IPS-18a (cell line): ENCODE data around the gene ARL8B.
A peak's percentile ranks its signal among the peaks of the same experiment; 100 is the strongest.
"Not testable (repeated sequence)": the region's sequence is repeated elsewhere in the genome, so short reads cannot be mapped to it uniquely, and the experiment has no call there.

Source experiments
- H3K27ac ChIP-seq: one replicate; pipeline ENCODE4 v1.5.1; 2013; ENCODE audit warnings: low read length
- H3K27me3 ChIP-seq: one replicate; pipeline ENCODE4 v1.6.1; 2013; ENCODE audit warnings: mild to moderate bottlenecking, low read length; ENCODE audit not compliant: control insufficient read depth, insufficient read depth
- H3K36me3 ChIP-seq: one replicate; pipeline ENCODE4 v1.6.1; 2013; ENCODE audit warnings: low read depth, low read length; ENCODE audit not compliant: control insufficient read depth
- H3K4me1 ChIP-seq: one replicate; pipeline ENCODE4 v1.6.1; 2013; ENCODE audit warnings: low read depth, low read length; ENCODE audit not compliant: control insufficient read depth
- H3K4me3 ChIP-seq: one replicate; pipeline ENCODE4 v1.5.1; 2013; ENCODE audit warnings: low read length
- H3K9ac ChIP-seq: one replicate; pipeline ENCODE4 v1.6.1; 2013; ENCODE audit warnings: mild to moderate bottlenecking, low read length, moderate library complexity
- H3K9me3 ChIP-seq: one replicate; pipeline ENCODE4 v1.6.1; 2013; ENCODE audit warnings: low read depth, low read length; ENCODE audit not compliant: control insufficient read depth

The ARL8B gene

DNA sequence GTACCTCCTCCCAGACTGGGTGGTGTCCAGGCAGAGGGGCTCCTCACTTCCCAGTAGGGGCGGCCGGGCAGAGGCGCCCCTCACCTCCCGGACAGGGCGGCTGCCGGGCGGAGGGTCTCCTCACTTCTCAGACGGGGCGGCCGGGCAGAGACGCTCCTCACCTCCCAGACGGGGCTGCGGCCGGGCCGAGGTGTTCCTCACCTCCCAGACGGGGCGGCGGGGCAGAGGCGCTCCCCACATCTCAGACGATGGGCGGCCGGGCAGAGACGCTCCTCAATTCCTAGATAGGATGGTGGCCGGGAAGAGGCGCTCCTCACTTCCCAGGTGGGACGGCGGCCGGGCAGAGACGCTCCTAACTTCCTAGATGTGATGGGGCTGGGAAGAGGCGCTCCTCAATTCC, 8.4 kb upstream of the ARL8B start:
- H3K36me3 ChIP-seq, H3K4me1 ChIP-seq, H3K27me3 ChIP-seq: not testable (repeated sequence)

DNA sequence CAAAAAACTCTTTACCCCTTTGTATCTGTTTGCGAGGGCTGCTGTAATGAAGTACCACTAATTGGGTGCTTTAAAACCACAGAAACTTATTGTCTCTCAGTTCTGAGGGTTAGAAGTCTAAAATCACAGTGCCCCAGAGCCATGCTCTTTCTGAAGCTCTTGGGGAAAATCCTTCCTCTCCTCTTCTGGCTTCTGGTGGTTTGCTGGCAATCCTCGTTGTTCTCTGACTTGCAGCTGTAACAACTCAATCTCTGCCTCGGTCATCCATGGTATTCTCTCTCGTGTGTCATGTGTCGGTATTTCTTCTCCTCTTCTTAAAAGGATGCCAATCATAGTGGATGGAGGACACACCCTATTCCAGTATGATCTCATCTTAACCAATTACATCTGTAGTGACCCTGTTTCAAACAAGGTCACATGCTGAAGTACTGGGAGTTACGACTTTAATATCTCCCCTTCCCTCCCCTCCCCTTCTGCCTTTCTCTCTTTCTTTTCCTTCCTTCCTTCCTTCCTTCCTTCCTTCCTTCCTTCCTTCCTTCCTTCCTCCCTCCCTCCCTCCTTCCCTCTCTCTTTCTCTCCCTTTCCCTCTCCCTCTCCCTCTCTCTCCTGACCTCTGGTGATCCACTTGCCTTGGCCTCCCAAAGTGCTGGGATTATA, 6.5 kb upstream of the ARL8B start:
- no peaks in the 10 kb centered on the region for H3K27me3 ChIP-seq
- no peak overlapping the region for H3K4me3 ChIP-seq
- no peaks in the 10 kb centered on the region for H3K9me3 ChIP-seq
- H3K36me3 ChIP-seq: no peaks in the 10 kb centered on the region
- no peak overlapping the region for H3K9ac ChIP-seq
- no peak overlapping the region for H3K27ac ChIP-seq
- no peaks in the 10 kb centered on the region for H3K4me1 ChIP-seq

More for the DNA sequence above, 8.4 kb upstream of the ARL8B start:
- H3K4me3 ChIP-seq, H3K9me3 ChIP-seq, H3K27ac ChIP-seq, H3K9ac ChIP-seq: not testable (repeated sequence)

DNA sequence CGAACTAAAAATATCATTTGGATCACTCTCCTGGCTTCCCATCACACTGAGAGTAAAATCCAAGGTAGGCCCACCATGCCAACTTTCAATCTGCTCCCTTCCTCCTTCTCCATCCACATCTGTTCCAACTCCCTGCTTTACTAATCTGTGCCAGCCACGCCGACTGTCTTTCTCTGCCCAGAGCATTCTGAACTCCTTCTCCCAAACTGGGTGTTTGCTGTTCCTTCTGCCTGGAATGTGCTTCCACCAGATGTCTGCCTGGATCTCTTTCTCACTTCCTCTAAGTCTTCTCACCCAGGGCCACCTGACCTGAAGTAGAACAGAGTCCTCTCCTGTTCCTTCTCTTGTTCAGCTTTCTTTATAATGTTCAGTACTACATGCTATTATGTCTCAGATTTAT, 5.6 kb upstream of the ARL8B start:
- H3K9ac ChIP-seq: no peak overlapping the region
- no peak overlapping the region for H3K4me3 ChIP-seq
- H3K27ac ChIP-seq: no peak overlapping the region

DNA sequence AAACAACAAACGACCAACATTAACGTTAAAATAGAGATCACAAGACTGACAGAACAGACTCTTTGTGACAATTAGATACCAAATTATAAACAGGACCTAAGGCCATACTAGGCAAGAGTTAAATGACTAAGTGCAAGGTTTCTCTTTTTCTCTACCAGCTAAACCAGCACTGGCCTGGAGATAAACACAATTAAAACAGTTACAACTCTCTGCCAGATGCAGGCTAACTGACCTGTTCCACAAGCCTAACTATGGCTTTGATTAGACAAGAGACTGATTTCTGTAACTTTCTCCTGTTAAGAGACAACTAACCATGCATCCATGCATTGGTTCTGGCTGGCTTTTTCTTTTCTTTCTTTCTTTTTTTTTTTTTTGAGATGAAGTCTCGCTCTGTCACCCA, 1.6 kb upstream of the ARL8B start:
- Histone ChIP-seq H3K9me3 (no peaks in the 10 kb centered on the region), H3K27me3 (no peaks in the 10 kb centered on the region)

More for the DNA sequence above, 5.6 kb upstream of the ARL8B start:
- no peaks in the 10 kb centered on the region for H3K4me1 ChIP-seq
- no peaks in the 10 kb centered on the region for H3K36me3 ChIP-seq
- H3K9me3 ChIP-seq: no peaks in the 10 kb centered on the region
- no peaks in the 10 kb centered on the region for H3K27me3 ChIP-seq

DNA sequence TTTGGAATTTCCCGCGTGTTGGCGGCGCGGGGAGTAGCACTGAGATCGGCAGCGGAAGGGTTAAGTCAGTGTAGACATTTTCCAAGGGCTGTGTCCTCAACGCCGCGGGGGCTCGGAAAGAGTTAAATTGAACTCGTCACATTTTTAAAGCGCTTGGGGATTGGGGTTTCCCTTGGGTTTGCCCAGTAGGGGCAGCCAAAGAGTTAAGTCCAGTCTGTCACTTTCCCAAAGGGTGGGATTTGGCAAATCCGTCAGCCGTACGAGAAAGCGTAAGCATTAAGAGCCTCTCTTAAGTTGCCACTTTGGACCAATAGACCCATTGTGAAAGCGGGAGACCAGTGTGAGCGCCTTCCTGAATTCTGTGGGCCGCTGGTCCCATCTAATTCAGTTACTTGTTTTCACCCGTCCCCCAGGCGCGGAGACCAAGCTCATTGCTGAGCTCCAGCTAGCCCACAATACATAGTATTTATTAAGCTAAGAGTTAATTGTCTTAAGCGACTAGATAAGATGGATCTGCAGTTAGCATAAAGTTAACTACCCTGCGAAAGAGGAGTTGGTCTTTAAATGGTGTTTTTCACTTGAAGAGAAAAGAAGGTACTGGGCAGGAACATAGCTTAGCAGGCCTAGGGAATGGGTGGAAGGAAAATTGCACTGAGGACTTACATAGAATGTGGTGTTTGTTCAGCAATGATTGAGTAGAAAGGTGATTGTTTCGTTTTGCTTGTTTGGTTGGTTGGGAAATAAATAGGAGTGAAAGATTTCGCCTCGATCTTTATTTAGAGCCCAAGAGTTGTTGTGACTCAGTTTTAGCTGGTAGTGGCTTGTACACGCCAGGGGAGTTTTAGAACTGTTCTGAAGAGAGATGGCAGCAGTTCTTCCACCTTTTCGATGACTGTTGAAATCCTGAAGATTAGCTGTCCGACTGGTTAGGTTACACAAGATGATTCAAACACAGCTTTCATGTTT, 932 bp downstream of the ARL8B start:
- no peaks in the 10 kb centered on the region for H3K9me3 ChIP-seq
- H3K4me3 ChIP-seq: peak overlapping the region; percentile 93
- peaks cover 7% of the 10 kb centered on the region for H3K4me1 ChIP-seq
- H3K27ac ChIP-seq: no peak overlapping the region
- peak overlapping the region; percentile 85 for H3K9ac ChIP-seq
- no peaks in the 10 kb centered on the region for H3K27me3 ChIP-seq
- no peaks in the 10 kb centered on the region for H3K36me3 ChIP-seq

More for the DNA sequence above, 1.6 kb upstream of the ARL8B start:
- Histone ChIP-seq H3K27ac (no peak overlapping the region), H3K36me3 (no peaks in the 10 kb centered on the region), H3K4me3 (no peak overlapping the region), H3K4me1 (peaks cover 7% of the 10 kb centered on the region), H3K9ac (no peak overlapping the region)

DNA sequence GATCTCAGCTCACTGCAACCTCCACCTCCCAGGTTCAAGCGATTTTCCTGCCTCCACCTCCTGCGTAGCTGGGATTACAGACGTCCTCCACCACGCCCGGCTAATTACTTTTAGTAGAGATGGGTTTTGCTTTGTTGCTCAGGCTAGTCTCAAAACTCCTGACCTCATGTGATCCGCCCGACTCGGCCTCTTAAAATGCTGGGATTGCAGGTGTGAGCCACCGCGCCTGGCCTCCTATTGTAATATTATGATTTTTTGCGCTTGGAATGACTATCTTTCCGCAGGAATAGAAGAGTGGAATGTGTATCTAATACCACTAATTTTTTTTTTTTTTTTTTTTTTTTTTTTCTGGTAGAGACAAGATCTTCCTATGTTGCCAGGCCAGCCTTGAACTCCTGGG, 1.8 kb downstream of the ARL8B start:
- Histone ChIP-seq H3K9ac (no peak overlapping the region), H3K27ac (no peak overlapping the region)

DNA sequence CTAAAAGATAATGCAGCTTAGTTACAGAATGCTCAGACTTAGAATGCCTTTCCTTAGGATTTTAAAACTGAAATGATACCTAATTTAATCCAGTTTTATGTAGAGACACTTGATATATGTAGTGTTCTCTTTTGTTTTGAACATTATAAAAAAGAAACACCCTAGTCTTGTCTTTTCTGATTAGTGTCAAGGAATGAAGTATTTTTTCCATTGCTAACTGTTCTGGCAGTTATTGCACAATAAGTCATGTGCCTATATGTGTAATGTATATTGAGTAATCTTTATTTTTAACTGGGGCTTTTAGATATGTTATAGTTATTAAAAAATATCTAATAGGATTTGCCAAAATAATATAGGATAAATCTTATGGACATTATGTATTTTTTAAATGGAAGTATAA, 4.5 kb downstream of the ARL8B start:
- Histone ChIP-seq H3K4me1 (peaks cover 7% of the 10 kb centered on the region), H3K4me3 (no peak overlapping the region), H3K9me3 (no peaks in the 10 kb centered on the region), H3K27me3 (no peaks in the 10 kb centered on the region), H3K36me3 (no peaks in the 10 kb centered on the region), H3K9ac (no peak overlapping the region), H3K27ac (no peak overlapping the region)

More for the DNA sequence above, 1.8 kb downstream of the ARL8B start:
- Histone ChIP-seq H3K9me3 (no peaks in the 10 kb centered on the region), H3K27me3 (no peaks in the 10 kb centered on the region), H3K36me3 (no peaks in the 10 kb centered on the region), H3K4me1 (peaks cover 7% of the 10 kb centered on the region), H3K4me3 (peak overlapping the region; percentile 93)

DNA sequence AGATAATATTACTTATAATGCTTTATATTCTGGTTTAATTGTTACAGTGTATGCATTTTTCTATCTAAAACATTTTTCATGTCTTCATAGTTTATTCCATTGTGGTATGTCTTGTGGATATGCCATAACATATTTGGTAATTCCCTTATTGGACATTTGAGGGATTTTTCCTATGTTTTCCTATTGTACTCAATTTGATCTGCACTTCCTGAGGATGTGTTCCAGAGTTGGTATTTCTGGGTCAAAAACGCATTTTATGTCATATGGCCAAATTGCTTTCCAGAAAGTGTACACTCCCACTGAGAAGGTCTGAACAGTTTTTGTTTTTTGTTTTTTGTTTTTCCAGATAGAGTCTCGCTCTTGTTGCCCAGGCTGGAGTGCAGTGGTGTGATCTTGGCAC, 6.8 kb downstream of the ARL8B start:
- no peaks in the 10 kb centered on the region for H3K9me3 ChIP-seq
- H3K4me3 ChIP-seq: no peak overlapping the region
- H3K4me1 ChIP-seq: peaks cover 11% of the 10 kb centered on the region
- no peaks in the 10 kb centered on the region for H3K27me3 ChIP-seq
- no peak overlapping the region for H3K9ac ChIP-seq
- H3K36me3 ChIP-seq: no peaks in the 10 kb centered on the region
- no peak overlapping the region for H3K27ac ChIP-seq

DNA sequence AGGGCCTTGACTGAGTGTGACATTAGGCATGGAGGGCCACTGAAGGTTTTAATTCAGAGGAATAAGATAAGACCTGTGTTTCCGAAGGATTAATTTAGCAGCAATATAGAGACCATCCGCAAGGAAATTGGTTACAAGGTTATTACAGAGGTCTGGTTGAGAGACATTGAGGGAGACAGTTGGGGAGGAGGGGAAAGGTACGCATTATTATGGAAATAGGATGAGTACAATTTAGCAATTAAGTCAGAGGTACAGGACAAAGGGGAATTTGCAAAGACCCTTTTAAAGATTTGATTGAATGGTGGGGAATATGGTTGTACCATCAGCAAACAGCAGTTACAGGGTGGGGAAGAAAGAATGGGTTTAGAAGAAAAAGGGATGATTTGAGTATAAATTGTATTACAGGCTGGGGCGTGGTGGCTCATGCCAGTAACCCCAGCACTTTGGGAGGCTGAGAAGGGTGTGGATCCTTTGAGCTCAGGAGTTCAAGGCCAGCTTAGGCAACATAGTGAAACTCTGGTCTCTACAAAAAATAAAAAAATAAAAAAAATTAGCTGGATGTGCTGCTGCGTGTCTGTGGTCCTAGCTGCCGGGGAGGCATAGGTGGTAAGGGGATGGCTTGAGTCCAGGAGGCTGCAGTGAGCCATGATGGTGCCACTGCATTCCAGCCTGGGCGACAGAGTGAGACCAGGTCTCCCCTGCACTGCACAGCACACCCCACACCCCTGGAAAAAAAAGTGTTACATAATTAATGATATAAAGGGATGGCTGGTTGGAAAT, 11.3 kb downstream of the ARL8B start:
- peaks cover 22% of the 10 kb centered on the region for H3K4me1 ChIP-seq
- H3K27ac ChIP-seq: peak overlapping the region; percentile 56
- no peaks in the 10 kb centered on the region for H3K27me3 ChIP-seq
- no peaks in the 10 kb centered on the region for H3K36me3 ChIP-seq
- peak overlapping the region; percentile 15 for H3K4me3 ChIP-seq
- no peaks in the 10 kb centered on the region for H3K9me3 ChIP-seq
- peak overlapping the region; percentile 10 for H3K9ac ChIP-seq

DNA sequence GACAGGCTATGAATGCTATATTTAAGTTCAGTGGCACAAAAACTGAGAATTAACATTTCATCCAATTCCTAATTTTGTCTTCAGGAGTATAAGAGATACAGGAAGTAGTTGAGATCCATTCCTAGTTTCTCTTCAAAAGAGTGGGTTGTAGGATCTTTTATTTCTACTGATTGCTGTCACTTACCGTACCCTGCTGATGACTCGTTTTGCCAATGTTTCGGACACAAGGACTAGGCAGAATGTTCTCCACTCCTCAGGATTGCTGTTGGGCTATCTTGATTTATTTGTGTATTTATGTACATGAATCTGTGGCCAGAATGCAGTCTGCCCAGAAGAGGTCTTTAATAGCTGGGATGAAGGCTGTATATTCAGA, 11.9 kb downstream of the ARL8B start:
- no peak overlapping the region for H3K4me3 ChIP-seq
- H3K4me1 ChIP-seq: peaks cover 22% of the 10 kb centered on the region
- no peaks in the 10 kb centered on the region for H3K9me3 ChIP-seq
- H3K36me3 ChIP-seq: no peaks in the 10 kb centered on the region
- H3K27me3 ChIP-seq: no peaks in the 10 kb centered on the region
- no peak overlapping the region for H3K9ac ChIP-seq
- H3K27ac ChIP-seq: no peak overlapping the region

DNA sequence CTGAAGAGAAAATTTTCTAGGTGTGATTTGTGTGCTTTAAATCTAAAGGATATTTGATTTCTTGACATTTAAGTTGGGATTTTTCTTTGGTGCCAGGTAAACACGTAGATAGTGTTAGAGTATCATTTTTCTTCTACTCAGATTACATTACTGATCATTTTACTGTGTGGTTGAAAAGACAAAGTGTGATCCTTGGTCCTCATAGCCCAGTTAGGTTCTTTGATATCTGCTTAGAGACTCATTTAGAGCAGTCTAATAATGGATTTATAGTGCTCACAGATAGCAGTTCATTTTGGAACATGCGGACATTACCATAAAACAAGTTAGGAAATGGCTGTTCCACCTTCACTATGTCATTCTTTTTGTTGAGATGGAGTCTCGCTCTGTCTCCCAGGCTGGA, 12.4 kb downstream of the ARL8B start:
- peaks cover 22% of the 10 kb centered on the region for H3K4me1 ChIP-seq
- no peak overlapping the region for H3K9ac ChIP-seq
- H3K36me3 ChIP-seq: no peaks in the 10 kb centered on the region
- H3K4me3 ChIP-seq: no peak overlapping the region
- no peaks in the 10 kb centered on the region for H3K27me3 ChIP-seq
- no peaks in the 10 kb centered on the region for H3K9me3 ChIP-seq
- H3K27ac ChIP-seq: no peak overlapping the region
